Measurements from ENCODE around the gene HSF4.

The HSF4 gene

GRCh38 chr16:67216612-67217490, 52.3 kb downstream of the HSF4 start:
- Histone ChIP-seq H3K36me3 (ENCODE audit: control insufficient read depth, low read length) (no peaks in the 10 kb centered on the region), H3F3A (ENCODE audit: control insufficient read depth, insufficient read depth) (no peaks in the 10 kb centered on the region), H4K20me1 (ENCODE audit: control insufficient read depth, insufficient read depth, low read depth, low read length) (no peaks in the 10 kb centered on the region), H3K27me3 (ENCODE audit: control insufficient read depth, low read length) (peaks cover under 1% of the 10 kb centered on the region; the same call in 1 of the 2 replicates), H3K9me3 (ENCODE audit: control insufficient read depth, insufficient read depth, low read length) (no peaks in the 10 kb centered on the region), H3K4me2 (ENCODE audit: low read length) (no peak overlapping the region), H3K27ac (ENCODE audit: low read depth, low read length) (no peak overlapping the region), H3K4me1 (ENCODE audit: control insufficient read depth, low read length) (no peaks in the 10 kb centered on the region), H3K9me2 (replicated peaks; ENCODE audit: control insufficient read depth, low read length) (no peaks in the 10 kb centered on the region), H3K4me3 (ENCODE audit: low read length) (no peak overlapping the region), H3K79me2 (ENCODE audit: control insufficient read depth, low read length) (no peaks in the 10 kb centered on the region)
- no peak for TF ChIP-seq EZH2phosphoT487 (IDR thresholded peaks at IDR 0.05; ENCODE audit: borderline replicate concordance, low read length)
- no peak for TF ChIP-seq CTCF (IDR thresholded peaks at IDR 0.05; ENCODE audit: low read depth, low read length, poor library complexity, severe bottlenecking)

Measured in DOHH2 (cell line).